Stimulated activated CD8-positive, alpha-beta memory T cell treated with anti-CD3 and anti-CD28 coated beads, Interleukin-7, amount 100 ng/mL, for 24 hours (primary cell): ENCODE data around the gene CAPN10.
A peak's percentile ranks its signal among the peaks of the same experiment; 100 is the strongest.

Experiments
- DNase-seq: peaks from one replicate; pipeline ENCODE4 v3.0.0-alpha.2; 2020; ENCODE audit warnings: low read depth

Gene CAPN10

DNA sequence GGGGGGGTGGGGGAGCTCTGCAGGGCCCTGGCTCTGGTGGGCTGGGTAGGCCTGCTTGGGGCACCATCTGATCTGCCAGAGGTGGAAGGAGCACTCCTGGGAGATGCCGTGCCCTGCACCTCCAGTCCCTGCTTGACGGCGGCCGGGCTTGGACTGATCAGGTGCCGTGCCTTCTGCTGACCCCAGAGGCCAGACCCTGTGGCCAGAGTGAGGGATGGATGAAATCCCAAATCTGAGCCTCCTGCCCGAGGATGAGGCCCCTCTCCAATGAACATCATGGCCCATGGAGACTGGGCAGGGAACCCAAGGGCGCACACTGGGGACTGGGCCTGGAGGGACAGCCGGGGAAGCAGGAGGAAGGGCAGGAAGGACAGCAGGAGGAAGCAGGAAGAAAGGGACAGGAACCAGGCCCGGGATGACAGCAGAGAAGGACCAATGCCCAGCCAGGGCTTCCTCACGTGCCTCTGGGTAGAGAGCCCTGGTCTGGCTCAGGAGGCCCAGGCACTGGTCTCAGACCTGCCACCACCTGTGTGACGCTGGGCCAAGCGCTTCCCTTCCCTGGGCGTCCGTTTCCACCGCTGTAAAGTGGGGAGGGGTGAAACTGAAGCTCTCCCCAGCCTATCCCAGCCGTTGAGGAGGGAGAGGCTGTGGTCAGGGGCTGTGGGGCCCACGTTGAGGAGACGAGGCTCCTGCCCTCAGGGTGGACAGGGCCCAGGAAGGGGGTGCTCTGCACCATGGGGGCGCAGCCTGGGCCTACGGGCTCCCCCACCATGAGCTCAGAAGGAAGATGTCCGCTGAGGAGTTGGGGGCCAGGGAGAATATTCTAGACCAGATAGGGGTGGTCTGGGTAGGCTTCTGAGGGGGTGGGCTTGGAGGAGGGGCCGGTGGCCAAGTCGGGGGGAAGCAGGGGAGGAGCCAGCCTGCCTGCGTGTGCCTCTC, 37.7 kb downstream of the CAPN10 start:
- no peak for DNase-seq

GRCh38 chr2:240624950-240625621, 38.6 kb downstream of the CAPN10 start, which contains the start of gene GPR35:
TSS of gene GPR35 (plus strand) at chr2:240625480. CDS start at chr2:240629953, 4,473 bp downstream.
- peak; percentile 42 for DNase-seq

DNA sequence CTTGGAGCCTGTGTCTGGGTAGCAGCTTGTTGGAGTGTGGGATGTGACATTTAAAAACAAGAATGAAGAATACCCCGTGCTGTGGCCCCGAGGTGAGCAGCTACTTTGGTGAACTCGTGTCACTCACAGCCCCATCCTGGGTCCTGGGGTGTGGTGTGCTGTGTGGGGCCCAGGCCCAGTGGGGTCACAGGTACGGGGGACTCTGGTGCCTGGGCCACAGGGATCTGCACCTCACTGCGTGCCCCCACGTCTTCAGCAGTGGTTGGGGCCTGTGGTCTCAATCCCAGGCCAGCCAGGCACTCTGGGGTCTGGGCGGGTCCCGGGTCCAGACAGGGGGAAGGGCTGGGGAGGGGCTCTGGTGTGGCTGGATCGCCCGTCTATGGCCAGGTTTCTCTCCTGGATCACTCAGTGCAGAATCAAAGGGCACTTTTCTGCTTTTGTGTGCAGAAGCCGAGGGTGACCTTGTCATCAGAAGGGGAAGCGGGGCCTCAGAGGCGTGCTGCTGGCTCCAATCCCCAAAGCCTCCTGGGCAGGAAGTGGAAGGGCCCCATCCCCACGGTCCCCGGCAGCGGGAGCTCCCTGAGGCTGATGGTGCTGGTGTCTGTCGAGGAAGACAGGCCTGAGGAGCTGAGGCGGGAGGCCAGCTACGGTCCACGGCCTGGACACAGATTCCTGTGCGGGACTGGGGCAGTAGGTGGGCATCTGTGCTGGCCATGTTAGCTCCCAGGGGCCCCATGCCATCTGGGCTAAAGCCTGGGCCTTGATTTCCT, 40.2 kb downstream of the CAPN10 start:
- no peak for DNase-seq

DNA sequence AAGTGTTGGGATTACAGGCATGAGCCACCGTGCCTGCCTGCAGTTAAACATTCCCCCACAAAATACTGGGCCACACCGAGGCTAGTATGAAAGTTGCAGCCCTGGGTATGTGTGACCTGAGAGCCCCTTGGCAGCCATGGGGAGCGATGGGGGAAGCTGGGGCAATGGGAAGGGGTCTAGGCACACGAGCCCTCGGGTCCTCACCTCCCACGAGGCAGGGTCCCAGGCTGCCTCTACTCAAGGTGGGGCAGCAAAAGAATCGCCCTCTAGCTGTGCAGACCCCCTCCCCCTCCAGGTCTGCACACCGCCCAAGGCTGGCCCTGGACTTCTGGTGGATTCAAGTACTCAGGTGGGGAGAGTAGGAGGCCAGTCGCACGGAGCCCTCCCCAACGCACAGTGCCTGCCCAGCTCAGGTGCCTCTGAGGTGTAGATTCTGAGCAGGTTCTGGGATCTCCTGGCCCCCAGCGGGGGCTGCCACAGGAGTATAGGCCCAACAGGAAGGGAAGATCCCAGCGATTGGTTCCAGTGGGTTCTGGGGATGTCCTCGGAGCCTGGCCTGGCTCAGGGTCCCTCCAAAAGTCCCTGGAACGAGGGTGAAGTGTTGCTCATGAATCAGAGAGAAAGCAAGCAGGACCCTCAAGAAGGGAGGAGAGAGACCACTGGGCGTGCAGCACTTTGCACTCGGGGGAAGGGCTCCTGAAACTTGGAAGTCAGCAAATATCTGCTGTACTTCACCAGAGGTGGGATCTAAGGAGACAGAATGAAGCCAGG, 41.4 kb downstream of the CAPN10 start:
- no peak for DNase-seq

- no peak for DNase-seq
These were observed 41.9 kb downstream of the CAPN10 start for GRCh38 chr2:240628507-240628807.

GRCh38 chr2:240628808-240629618, 42.5 kb downstream of the CAPN10 start:
- DNase-seq = no peak

DNA sequence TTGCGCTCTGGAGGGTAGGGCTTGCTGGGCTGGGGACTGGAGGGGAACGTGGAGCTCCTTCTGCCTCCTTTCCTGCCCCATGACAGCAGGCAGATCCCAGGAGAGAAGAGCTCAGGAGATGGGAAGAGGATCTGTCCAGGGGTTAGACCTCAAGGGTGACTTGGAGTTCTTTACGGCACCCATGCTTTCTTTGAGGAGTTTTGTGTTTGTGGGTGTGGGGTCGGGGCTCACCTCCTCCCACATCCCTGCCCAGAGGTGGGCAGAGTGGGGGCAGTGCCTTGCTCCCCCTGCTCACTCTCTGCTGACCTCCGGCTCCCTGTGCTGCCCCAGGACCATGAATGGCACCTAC, 43.1 kb downstream of the CAPN10 start:
- DNase-seq = no peak

GRCh38 chr2:240629968-240630770, 43.6 kb downstream of the CAPN10 start:
- DNase-seq = no peak

GRCh38 chr2:240630771-240631547, 44.4 kb downstream of the CAPN10 start:
- no peak for DNase-seq

- DNase-seq = no peak
These were observed 45.2 kb downstream of the CAPN10 start for GRCh38 chr2:240631548-240632305.

- no peak for DNase-seq
These were observed 45.8 kb downstream of the CAPN10 start for GRCh38 chr2:240632306-240632721.

- DNase-seq = no peak
These were observed 48.8 kb downstream of the CAPN10 start for GRCh38 chr2:240635121-240635997.

GRCh38 chr2:240635998-240636547, 49.5 kb downstream of the CAPN10 start:
- DNase-seq = no peak

GRCh38 chr2:240636563-240637115, 50.1 kb downstream of the CAPN10 start:
- DNase-seq = no peak

DNA sequence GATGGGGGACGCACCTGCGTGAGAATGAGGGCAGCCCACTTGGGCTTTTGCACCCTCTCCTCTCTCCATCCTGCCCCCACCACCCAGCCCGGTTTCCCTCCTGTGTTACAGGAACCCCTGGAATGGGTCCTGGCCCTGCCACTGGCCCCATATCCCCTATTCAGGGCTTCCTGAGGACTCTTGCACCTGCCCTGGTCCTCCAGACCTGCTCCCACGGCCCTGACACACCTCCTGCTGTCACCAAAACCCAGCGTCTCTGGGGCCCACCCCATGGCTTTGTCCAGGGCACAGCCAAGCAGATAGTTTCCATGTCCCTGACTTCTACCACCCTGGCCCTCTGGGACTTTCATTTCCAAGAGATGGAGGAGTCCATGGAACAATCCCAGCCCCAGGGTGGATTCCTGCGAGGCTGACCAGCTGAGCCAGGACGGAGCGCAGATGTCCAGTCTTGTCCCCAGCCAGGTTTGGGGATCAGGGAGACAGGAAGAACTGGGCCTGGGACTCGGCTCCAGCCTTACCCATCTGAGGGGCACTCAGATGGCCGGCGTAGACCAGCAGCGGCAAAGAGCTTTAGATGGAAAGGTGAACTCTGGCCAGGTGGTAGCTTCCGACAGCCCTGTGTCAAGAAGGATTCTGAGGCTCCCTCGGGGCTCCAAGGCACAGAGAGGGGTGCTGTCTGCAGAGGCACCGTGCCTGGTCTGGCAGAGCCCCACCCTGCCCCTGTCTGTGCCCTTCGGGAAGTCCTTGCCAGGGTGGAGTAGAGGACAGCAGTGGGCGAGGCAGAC, 50.8 kb downstream of the CAPN10 start:
- DNase-seq = no peak

DNA sequence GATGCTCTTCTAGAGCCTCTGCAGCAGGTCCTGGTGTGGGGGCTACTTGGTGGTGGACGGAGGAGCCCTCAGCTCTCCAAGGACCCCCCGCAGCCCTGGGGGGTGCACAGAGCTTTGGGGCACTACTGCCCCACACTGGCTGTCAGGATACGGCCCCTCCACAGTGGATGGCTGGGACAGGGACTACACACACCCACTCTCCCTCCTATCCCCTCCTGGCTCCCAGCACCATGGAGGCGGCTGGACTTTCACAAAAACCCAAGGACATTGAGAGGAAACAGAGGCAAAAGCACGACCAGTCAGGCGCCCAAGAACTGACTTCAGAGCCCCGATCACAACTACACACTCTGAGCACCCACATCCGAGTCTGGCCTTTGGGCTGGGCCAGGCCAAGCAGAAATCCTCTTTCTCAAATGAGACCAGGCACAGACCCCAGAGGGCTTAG, 51.4 kb downstream of the CAPN10 start:
- DNase-seq = no peak
